ENCODE data around the gene NOD2.

- TF ChIP-seq EZH2 (IDR thresholded peaks at IDR 0.05; ENCODE audit: low read length, unreplicated experiment) (no peak), CTCF (conservative IDR thresholded peaks at IDR 0.05; ENCODE audit: low read depth, low read length) (no peak)
Observed at GRCh38 chr16:50679266-50679665, 14.1 kb upstream of the NOD2 start.

All from PC-3 (cell line).